GM23338 (cell line): Measurements from ENCODE around the gene ZNF74. TPM values are rescaled to one million over a fixed set of nuclear protein-coding genes. Genes with fewer than 3 reads are reported as not detected.
A peak's percentile ranks its signal among the peaks of the same experiment; 100 is the strongest.

Source experiments
- ATAC-seq: fragments of 200-7000 bp; cut with Tn5 transposase; 3 replicates; pipeline ENCODE4 v1.9.1; 2020
- DNase-seq: peaks from one replicate; pipeline ENCODE4 v3.0.0-alpha.2; 2015; ENCODE audit warnings: low spot score
- H2AFZ ChIP-seq: fragments of 200-600 bp; sonication (generic); 2 replicates; pipeline ENCODE4 v1.8.0; 2016; ENCODE audit warnings: antibody characterized with exemption, mild to moderate bottlenecking, moderate library complexity
- H3F3A ChIP-seq: fragments of 200-600 bp; sonication (generic); replicated peaks from 2 replicates; pipeline ENCODE4 v1.8.0; 2017; ENCODE audit warnings: antibody characterized with exemption, mixed run types, low read depth
- H3K27ac ChIP-seq: fragments of 200-600 bp; sonication (generic); 2 replicates; pipeline ENCODE4 v1.6.1; 2016; ENCODE audit warnings: low read depth
- H3K27me3 ChIP-seq: fragments of 200-600 bp; sonication (generic); 2 replicates; pipeline ENCODE4 v1.8.0; 2016; ENCODE audit warnings: mild to moderate bottlenecking, mixed run types, moderate library complexity; ENCODE audit not compliant: insufficient read depth
- H3K36me3 ChIP-seq: fragments of 200-600 bp; sonication (generic); 2 replicates; pipeline ENCODE4 v1.8.0; 2016; ENCODE audit warnings: mild to moderate bottlenecking; ENCODE audit not compliant: insufficient read depth
- H3K4me1 ChIP-seq: fragments of 200-600 bp; sonication (generic); 2 replicates; pipeline ENCODE4 v1.8.0; 2016; ENCODE audit warnings: mild to moderate bottlenecking, moderate library complexity; ENCODE audit not compliant: insufficient read depth
- H3K4me2 ChIP-seq: fragments of 200-600 bp; sonication (generic); 2 replicates; pipeline ENCODE4 v1.7.1; 2017; ENCODE audit warnings: mixed run types
- H3K4me3 ChIP-seq: fragments of 200-600 bp; sonication (generic); 2 replicates; pipeline ENCODE4 v1.6.1; 2016; ENCODE audit warnings: mixed run types
- H3K79me2 ChIP-seq: fragments of 200-600 bp; sonication (generic); replicated peaks from 2 replicates; pipeline ENCODE4 v1.8.0; 2017; ENCODE audit warnings: mild to moderate bottlenecking; ENCODE audit not compliant: insufficient read depth
- H3K9me2 ChIP-seq: fragments of 200-600 bp; sonication (generic); 2 replicates; pipeline ENCODE4 v1.8.0; 2017; ENCODE audit not compliant: insufficient read depth
- H4K20me1 ChIP-seq: fragments of 200-600 bp; sonication (generic); replicated peaks from 2 replicates; pipeline ENCODE4 v1.8.0; 2017; ENCODE audit warnings: mild to moderate bottlenecking; ENCODE audit not compliant: insufficient read depth
- H3K27ac Mint-ChIP-seq: 2 replicates; pipeline ENCODE4 v1.8.0; 2020; ENCODE audit warnings: inconsistent platforms, mild to moderate bottlenecking, moderate library complexity, mixed read lengths
- H3K27me3 Mint-ChIP-seq: 3 replicates; pipeline ENCODE4 v1.8.0; 2022; ENCODE audit warnings: low read depth, mild to moderate bottlenecking, moderate library complexity, mixed read lengths, inconsistent platforms; ENCODE audit not compliant: insufficient read depth, poor library complexity
- H3K36me3 Mint-ChIP-seq: 3 replicates; pipeline ENCODE4 v1.8.0; 2021; ENCODE audit warnings: low read depth, mild to moderate bottlenecking, inconsistent platforms, moderate library complexity, mixed read lengths
- H3K4me1 Mint-ChIP-seq: 3 replicates; pipeline ENCODE4 v1.8.0; 2020; ENCODE audit warnings: mild to moderate bottlenecking, inconsistent platforms, mixed read lengths
- H3K4me3 Mint-ChIP-seq: 3 replicates; pipeline ENCODE4 v1.8.0; 2021; ENCODE audit warnings: moderate library complexity, mild to moderate bottlenecking, inconsistent platforms, mixed read lengths
- H3K9me3 Mint-ChIP-seq: 3 replicates; pipeline ENCODE4 v1.8.0; 2020; ENCODE audit warnings: moderate library complexity, mild to moderate bottlenecking, inconsistent platforms, mixed read lengths
- CREB1 ChIP-seq: fragments of 250-450 bp; sonication (Bioruptor Pico); IDR thresholded peaks from 2 replicates; pipeline ENCODE4 v1.5.0; 2020; ENCODE audit warnings: low read depth, mild to moderate bottlenecking, moderate library complexity
- CTCF ChIP-seq, 2 experiments: fragments of 200-600 bp in 1 of 2; sonication (generic) in 1 of 2; conservative IDR thresholded peaks; 2 replicates each; pipeline versions ENCODE4 v1.5.1 to v1.6.1; 2016 to 2017; ENCODE audit warnings: antibody characterized with exemption in 2 of 2, low read depth in 2 of 2, mild to moderate bottlenecking in 2 of 2, moderate library complexity in 1 of 2
- EZH2 ChIP-seq: fragments of 200-600 bp; sonication (generic); IDR thresholded peaks from one replicate; pipeline ENCODE4 v1.8.0; 2017; ENCODE audit warnings: antibody characterized with exemption, mild to moderate bottlenecking, low read depth; ENCODE audit not compliant: unreplicated experiment
- JUNB ChIP-seq: IDR thresholded peaks from one replicate; pipeline ENCODE4 v1.6.1; 2016; ENCODE audit warnings: antibody characterized with exemption; ENCODE audit not compliant: unreplicated experiment
- NANOG ChIP-seq: IDR thresholded peaks from 2 replicates; pipeline ENCODE4 v1.6.1; 2016; ENCODE audit warnings: antibody characterized with exemption, borderline replicate concordance
- POLR2AphosphoS5 ChIP-seq: IDR thresholded peaks from 2 replicates; pipeline ENCODE4 v1.6.1; 2016; ENCODE audit warnings: antibody characterized with exemption, low read depth
- REST ChIP-seq: IDR thresholded peaks from one replicate; pipeline ENCODE4 v1.6.1; 2018; ENCODE audit warnings: antibody characterized with exemption; ENCODE audit not compliant: unreplicated experiment
- ZNF114 ChIP-seq: fragments of 250-450 bp; sonication (Bioruptor Pico); IDR thresholded peaks from 2 replicates; pipeline ENCODE4 v1.5.0; 2020; ENCODE audit warnings: mild to moderate bottlenecking, moderate library complexity
- polyA plus RNA-seq: library from polyadenylated mRNA; unstranded; fragments of >200 nt; fragmentation: Nextera tagmentation; extraction: Ambion mirVana; gene quantifications from 2 replicates; pipeline ENCODE4 v1.2.1, GENCODE V29; 2016
- total RNA-seq: library from RNA; depleted of rRNA; stranded (reverse); fragments of >200 nt; shearing (Covaris generic); gene quantifications from 2 replicates; pipeline ENCODE4 v1.2.3, GENCODE V29; 2014

The ZNF74 gene
- total and polyA plus RNA-seq, 2 experiments from 2014 or later = 16.1 to 94.0 TPM

- peaks cover 82% of the 10 kb centered on the region for H3K27me3 ChIP-seq
- H3K79me2 ChIP-seq = peaks cover 9% of the 10 kb centered on the region
- Mint-ChIP-seq H3K4me3 (peak overlapping the region; percentile 84), H3K27ac (no peak overlapping the region), H3K9me3 (no peaks in the 10 kb centered on the region; the same call in 1 of the 3 replicates), H3K36me3 (peaks cover 3% of the 10 kb centered on the region; the same call in 1 of the 3 replicates), H3K27me3 (peaks cover 69% of the 10 kb centered on the region), H3K4me1 (peaks cover 10% of the 10 kb centered on the region)
- H3K9me2 ChIP-seq = no peaks in the 10 kb centered on the region
- 0 out of 2 replicates have a peak, but pooled peaks cover 13% of the 10 kb centered on the region for H3F3A ChIP-seq
- no peak overlapping the region for H2AFZ ChIP-seq
- ATAC-seq (peak; percentile 20), DNase-seq (peak; percentile 67)
- H3K27ac ChIP-seq = no peak overlapping the region
- H3K4me2 ChIP-seq = peak overlapping the region; percentile 94
- H3K36me3 ChIP-seq = no peaks in the 10 kb centered on the region
- peaks cover 8% of the 10 kb centered on the region; the same call in 1 of the 2 replicates for H4K20me1 ChIP-seq
- TF ChIP-seq JUNB = no peak
- TF ChIP-seq EZH2 = peak; percentile 68
- H3K4me3 ChIP-seq = peak overlapping the region; percentile 87
- H3K4me1 ChIP-seq = peaks cover 7% of the 10 kb centered on the region; the same call in 1 of the 2 replicates
These were observed 42.4 kb downstream of the ZNF74 start for GRCh38 chr22:20436307-20436767.

DNA sequence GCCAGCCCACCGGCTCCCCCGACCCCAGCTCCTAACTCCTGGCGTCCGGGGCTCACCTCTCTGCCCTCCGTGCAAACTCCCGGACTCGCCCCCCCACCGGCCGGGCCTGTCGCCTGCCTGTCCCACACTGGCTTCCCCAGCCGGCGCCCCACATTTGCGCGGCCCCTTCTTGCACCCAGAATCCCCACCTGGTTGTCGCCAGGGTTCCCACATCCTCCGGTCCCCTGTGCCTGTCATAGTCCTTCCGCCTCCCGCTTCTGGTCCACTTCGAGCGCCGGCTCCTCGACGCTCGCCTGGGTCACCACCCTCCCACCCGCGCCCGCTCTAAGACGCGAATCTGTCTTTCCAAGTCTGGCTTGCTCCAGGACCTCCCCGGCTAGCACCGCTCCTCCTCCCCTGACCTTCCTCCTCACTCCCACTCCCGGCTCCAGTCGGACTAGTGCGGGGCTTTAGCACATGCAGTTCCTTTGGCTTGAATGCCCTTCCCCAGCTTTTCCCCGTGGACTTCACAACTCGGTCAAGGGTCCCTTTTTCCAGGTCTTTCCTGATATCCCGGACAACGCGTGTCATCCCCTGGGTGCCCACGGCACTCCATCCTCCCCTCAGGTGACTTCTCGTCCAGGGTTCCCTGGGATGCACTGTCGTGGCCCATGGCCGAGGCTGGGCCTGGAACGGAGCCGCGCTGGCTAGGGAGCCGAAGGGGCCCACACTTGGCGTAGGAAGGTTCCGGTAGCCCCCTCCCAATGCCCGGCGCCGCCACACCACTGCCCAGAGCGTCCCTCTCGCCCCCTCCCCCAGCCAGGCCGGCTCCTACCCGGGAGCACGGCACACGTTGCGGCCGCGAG is 43.0 kb downstream of the ZNF74 start:
- Mint-ChIP-seq H3K9me3 (no peaks in the 10 kb centered on the region; the same call in 2 of the 3 replicates), H3K27ac (no peak overlapping the region), H3K36me3 (peaks cover 3% of the 10 kb centered on the region; the same call in 1 of the 3 replicates), H3K27me3 (peaks cover 62% of the 10 kb centered on the region), H3K4me3 (peak overlapping the region; percentile 84), H3K4me1 (peaks cover 10% of the 10 kb centered on the region)
- H3K79me2 ChIP-seq = peaks cover 9% of the 10 kb centered on the region
- DNase-seq = peak; percentile 39
- H3K36me3 ChIP-seq = no peaks in the 10 kb centered on the region
- peaks cover 8% of the 10 kb centered on the region; the same call in 1 of the 2 replicates for H4K20me1 ChIP-seq
- peak overlapping the region; percentile 94 for H3K4me2 ChIP-seq
- H3K4me1 ChIP-seq = peaks cover 7% of the 10 kb centered on the region; the same call in 1 of the 2 replicates
- no peak overlapping the region for H3K27ac ChIP-seq
- no peak for TF ChIP-seq NANOG
- TF ChIP-seq REST = no peak
- TF ChIP-seq CTCF (conservative IDR thresholded peaks at IDR 0.05; ENCODE audit: low read depth in 2 of 2) = no peak
- no peak for TF ChIP-seq POLR2AphosphoS5
- TF ChIP-seq EZH2 = peak; percentile 75
- no peak for TF ChIP-seq CREB1 (CRISPR knock-in tag)
- TF ChIP-seq ZNF114 = no peak
- H3K4me3 ChIP-seq = peak overlapping the region; percentile 87
- H2AFZ ChIP-seq = peak overlapping the region; percentile 72; the same call in 1 of the 2 replicates
- 0 out of 2 replicates have a peak, but pooled peaks cover 11% of the 10 kb centered on the region for H3F3A ChIP-seq
- ATAC-seq = peak; percentile 4
- peaks cover 75% of the 10 kb centered on the region for H3K27me3 ChIP-seq
- H3K9me2 ChIP-seq = no peaks in the 10 kb centered on the region
